Astrocyte (in vitro differentiated cells and primary cell): ENCODE measurements around the gene MLPH.

Experiments used
- EZH2 ChIP-seq: IDR thresholded peaks from 2 replicates; pipeline ENCODE4 v1.6.1; 2012; ENCODE audit warnings: mild to moderate bottlenecking, low read length, inconsistent platforms; ENCODE audit not compliant: insufficient read depth
- TF ChIP-seq, protein P1 (sequence below): IDR thresholded peaks from 2 replicates; pipeline ENCODE4 v1.5.1; 2011; ENCODE audit warnings: low read depth, mild to moderate bottlenecking, inconsistent platforms, low read length, moderate library complexity; ENCODE audit not compliant: insufficient read depth

DNA sequence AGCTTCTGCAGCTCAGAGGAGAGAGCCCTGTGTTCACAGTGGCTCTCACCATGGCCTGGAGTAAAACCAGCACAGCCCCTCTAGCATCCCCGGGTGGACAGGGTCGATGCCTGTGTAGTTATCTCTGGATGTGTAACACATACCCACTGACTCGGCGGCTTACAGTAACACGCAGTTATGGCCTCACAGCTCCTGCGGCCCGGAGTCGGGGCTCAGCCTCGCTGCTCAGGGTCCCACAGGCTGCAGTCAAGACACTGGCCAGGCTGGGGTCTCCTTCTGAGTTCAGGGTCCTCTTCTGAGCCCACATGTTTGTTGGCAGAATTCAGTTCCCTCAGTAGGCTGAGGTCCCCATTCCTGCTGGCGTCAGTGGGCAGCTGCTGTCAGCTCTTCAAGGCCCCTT, 106.0 kb downstream of the MLPH start:
- TF ChIP-seq, protein P1, sequence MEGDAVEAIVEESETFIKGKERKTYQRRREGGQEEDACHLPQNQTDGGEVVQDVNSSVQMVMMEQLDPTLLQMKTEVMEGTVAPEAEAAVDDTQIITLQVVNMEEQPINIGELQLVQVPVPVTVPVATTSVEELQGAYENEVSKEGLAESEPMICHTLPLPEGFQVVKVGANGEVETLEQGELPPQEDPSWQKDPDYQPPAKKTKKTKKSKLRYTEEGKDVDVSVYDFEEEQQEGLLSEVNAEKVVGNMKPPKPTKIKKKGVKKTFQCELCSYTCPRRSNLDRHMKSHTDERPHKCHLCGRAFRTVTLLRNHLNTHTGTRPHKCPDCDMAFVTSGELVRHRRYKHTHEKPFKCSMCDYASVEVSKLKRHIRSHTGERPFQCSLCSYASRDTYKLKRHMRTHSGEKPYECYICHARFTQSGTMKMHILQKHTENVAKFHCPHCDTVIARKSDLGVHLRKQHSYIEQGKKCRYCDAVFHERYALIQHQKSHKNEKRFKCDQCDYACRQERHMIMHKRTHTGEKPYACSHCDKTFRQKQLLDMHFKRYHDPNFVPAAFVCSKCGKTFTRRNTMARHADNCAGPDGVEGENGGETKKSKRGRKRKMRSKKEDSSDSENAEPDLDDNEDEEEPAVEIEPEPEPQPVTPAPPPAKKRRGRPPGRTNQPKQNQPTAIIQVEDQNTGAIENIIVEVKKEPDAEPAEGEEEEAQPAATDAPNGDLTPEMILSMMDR = no peak
- TF ChIP-seq EZH2 = no peak
